ENCODE measurements around the gene SLC6A3.

The SLC6A3 gene

DNA sequence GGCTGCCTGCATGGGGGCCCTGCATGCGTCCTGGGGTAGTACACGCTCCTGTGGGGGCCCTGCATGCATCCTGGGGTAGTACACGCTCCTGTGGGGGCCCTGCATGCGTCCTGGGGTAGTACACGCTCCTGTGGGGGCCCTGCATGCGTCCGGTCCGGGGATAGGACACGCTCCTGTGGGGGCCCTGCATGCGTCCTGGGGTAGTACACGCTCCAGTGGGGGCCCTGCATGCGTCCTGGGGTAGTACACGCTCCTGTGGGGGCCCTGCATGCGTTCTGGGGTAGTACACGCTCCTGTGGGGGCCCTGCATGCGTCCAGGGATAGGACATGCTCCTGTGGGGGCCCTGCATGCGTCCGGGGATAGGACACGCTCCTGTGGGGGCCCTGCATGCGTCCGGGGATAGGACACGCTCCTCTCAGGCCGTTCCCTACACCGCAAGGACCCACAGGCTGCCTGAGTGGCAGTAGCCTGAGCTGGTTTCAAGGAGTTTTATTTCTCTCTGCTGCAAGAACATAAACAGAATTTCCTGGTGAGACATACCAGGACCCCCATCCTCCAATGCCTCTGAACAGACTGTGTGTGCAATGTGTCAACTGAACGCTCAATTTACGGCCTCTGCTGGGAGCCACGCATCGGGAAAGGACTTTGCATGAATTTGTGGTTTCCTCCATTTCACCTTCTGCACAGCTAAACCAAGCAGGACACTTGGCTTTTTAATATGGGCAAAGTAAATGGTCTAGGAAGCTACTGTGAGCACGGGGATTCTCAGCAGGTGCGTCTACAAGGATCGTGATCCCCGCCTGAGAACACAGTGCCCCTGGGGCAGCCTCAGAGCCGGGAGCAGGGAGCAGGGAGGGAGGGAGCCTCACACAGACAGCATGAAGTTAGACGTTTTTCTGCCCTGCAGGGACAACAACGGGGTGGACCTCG lies 51.4 kb downstream of the SLC6A3 start:
- DNase-seq (ENCODE audit: insufficient read length, low spot score) (no peak), FAIRE-seq (no peak)
- no peak for TF ChIP-seq PAX5 (IDR thresholded peaks at IDR 0.05; ENCODE audit: insufficient read depth, low read length, severe bottlenecking)
- TF ChIP-seq POU2F2 (IDR thresholded peaks at IDR 0.05; ENCODE audit: low read depth, low read length), result no peak
- TF ChIP-seq SPI1 (IDR thresholded peaks at IDR 0.05; ENCODE audit: low read depth, low read length), result no peak
- no peak for TF ChIP-seq POLR2A (IDR thresholded peaks at IDR 0.05; ENCODE audit: low read depth, low read length)
- no peak for TF ChIP-seq POLR2AphosphoS5 (IDR thresholded peaks at IDR 0.05; ENCODE audit: low read depth, low read length)
- TF ChIP-seq TAF1 (IDR thresholded peaks at IDR 0.05; ENCODE audit: low read depth, low read length), result no peak

GRCh38 chr5:1392801-1393565 lies 52.3 kb downstream of the SLC6A3 start:
- DNase-seq (ENCODE audit: insufficient read length, low spot score), result no peak
- TF ChIP-seq SPI1 (IDR thresholded peaks at IDR 0.05; ENCODE audit: low read depth, low read length) (no peak), POU2F2 (IDR thresholded peaks at IDR 0.05; ENCODE audit: low read depth, low read length) (no peak), TAF1 (IDR thresholded peaks at IDR 0.05; ENCODE audit: low read depth, low read length) (no peak), PAX5 (IDR thresholded peaks at IDR 0.05; ENCODE audit: insufficient read depth, low read length, severe bottlenecking) (no peak)
- FAIRE-seq, result no peak

GRCh38 chr5:1392261-1392660 lies 53.0 kb downstream of the SLC6A3 start:
- DNase-seq (ENCODE audit: insufficient read length, low spot score) (no peak), FAIRE-seq (no peak)
- no peak for TF ChIP-seq POLR2AphosphoS5 (IDR thresholded peaks at IDR 0.05; ENCODE audit: low read depth, low read length)
- TF ChIP-seq PAX5 (IDR thresholded peaks at IDR 0.05; ENCODE audit: insufficient read depth, low read length, severe bottlenecking), result no peak
- TF ChIP-seq SPI1 (IDR thresholded peaks at IDR 0.05; ENCODE audit: low read depth, low read length), result no peak
- TF ChIP-seq TAF1 (IDR thresholded peaks at IDR 0.05; ENCODE audit: low read depth, low read length), result no peak
- TF ChIP-seq POU2F2 (IDR thresholded peaks at IDR 0.05; ENCODE audit: low read depth, low read length), result no peak
- TF ChIP-seq POLR2A (IDR thresholded peaks at IDR 0.05; ENCODE audit: low read depth, low read length), result no peak

GRCh38 chr5:1391691-1392090 lies 53.5 kb downstream of the SLC6A3 start:
- TF ChIP-seq POU2F2 (IDR thresholded peaks at IDR 0.05; ENCODE audit: low read depth, low read length), result no peak
- TF ChIP-seq TAF1 (IDR thresholded peaks at IDR 0.05; ENCODE audit: low read depth, low read length), result no peak
- TF ChIP-seq POLR2AphosphoS5 (IDR thresholded peaks at IDR 0.05; ENCODE audit: low read depth, low read length), result no peak
- TF ChIP-seq SPI1 (IDR thresholded peaks at IDR 0.05; ENCODE audit: low read depth, low read length), result no peak
- TF ChIP-seq PAX5 (IDR thresholded peaks at IDR 0.05; ENCODE audit: insufficient read depth, low read length, severe bottlenecking), result no peak
- no peak for TF ChIP-seq POLR2A (IDR thresholded peaks at IDR 0.05; ENCODE audit: low read depth, low read length)
- no peak for DNase-seq (ENCODE audit: insufficient read length, low spot score)
- FAIRE-seq, result no peak

DNA sequence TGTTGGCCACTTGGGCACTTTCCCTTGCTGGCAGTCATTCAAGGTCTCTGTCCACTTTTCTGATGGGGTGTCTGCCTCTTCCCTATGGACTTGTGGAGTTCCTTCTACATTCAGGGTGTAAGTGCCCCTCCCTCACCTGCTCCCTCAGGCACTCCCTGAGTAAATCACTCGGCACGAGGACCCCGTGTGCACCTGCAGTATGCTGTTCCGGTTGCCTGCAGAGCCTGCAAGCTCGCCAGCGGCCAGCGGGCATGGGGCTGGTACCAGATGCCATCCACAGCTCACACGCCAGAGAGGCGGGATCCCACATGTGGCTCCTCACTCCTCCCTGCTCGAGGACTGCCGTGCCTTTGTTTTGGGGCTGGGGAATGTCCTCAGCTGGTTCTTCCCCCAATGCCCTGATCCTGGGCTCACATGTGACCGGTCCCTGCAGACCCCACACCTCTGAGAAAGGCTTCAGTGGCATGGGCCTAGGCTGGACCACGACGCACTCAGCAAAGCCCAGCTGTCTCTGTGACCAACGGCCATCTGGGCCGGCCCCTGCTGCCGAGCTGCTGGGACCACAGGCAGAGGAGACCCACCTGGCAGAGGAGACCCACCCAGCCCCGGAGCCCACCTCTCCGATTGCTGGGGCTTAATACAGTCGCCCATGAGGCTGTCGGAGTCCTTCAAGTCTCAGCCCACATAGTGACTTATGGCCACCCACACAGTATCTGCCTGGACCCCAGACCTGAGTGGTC lies 54.2 kb downstream of the SLC6A3 start:
- FAIRE-seq (no peak), DNase-seq (ENCODE audit: insufficient read length, low spot score) (no peak)
- no peak for TF ChIP-seq SPI1 (IDR thresholded peaks at IDR 0.05; ENCODE audit: low read depth, low read length)
- no peak for TF ChIP-seq PAX5 (IDR thresholded peaks at IDR 0.05; ENCODE audit: insufficient read depth, low read length, severe bottlenecking)
- no peak for TF ChIP-seq POLR2AphosphoS5 (IDR thresholded peaks at IDR 0.05; ENCODE audit: low read depth, low read length)
- TF ChIP-seq POLR2A (IDR thresholded peaks at IDR 0.05; ENCODE audit: low read depth, low read length), result no peak
- no peak for TF ChIP-seq TAF1 (IDR thresholded peaks at IDR 0.05; ENCODE audit: low read depth, low read length)
- no peak for TF ChIP-seq POU2F2 (IDR thresholded peaks at IDR 0.05; ENCODE audit: low read depth, low read length)

GRCh38 chr5:1390333-1390732 lies 54.9 kb downstream of the SLC6A3 start:
- FAIRE-seq (no peak), DNase-seq (ENCODE audit: insufficient read length, low spot score) (no peak)
- TF ChIP-seq POLR2A (IDR thresholded peaks at IDR 0.05; ENCODE audit: low read depth, low read length) (no peak), PAX5 (IDR thresholded peaks at IDR 0.05; ENCODE audit: insufficient read depth, low read length, severe bottlenecking) (no peak), TAF1 (IDR thresholded peaks at IDR 0.05; ENCODE audit: low read depth, low read length) (no peak), SPI1 (IDR thresholded peaks at IDR 0.05; ENCODE audit: low read depth, low read length) (no peak), POLR2AphosphoS5 (IDR thresholded peaks at IDR 0.05; ENCODE audit: low read depth, low read length) (no peak), POU2F2 (IDR thresholded peaks at IDR 0.05; ENCODE audit: low read depth, low read length) (no peak)

DNA sequence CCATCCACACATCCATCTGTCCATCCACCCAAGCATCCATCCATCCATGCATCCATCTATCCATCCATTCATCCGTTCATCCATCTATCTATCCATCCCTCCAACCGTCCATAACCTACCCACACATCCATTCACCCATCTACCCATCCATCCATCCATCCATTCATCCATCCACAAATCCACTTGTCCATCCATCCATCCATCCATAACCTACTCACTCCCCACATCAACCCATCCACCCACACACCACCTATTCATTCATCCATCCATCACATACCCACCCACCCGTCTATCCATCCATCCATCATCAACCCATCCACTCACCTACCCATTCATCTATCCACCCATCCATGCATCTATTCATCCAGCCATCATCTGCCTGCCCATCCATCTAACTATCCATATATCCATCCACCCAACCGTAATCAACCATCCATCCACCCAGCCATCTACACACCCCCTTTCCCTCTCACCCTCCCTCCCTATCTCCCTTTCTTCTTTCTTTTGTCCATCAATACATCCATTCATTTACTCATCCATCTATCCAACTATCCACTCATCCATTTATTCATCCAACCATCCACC lies 56.8 kb downstream of the SLC6A3 start:
- DNase-seq (ENCODE audit: insufficient read length, low spot score), result no peak
- TF ChIP-seq SPI1 (IDR thresholded peaks at IDR 0.05; ENCODE audit: low read depth, low read length), result no peak
- TF ChIP-seq POLR2AphosphoS5 (IDR thresholded peaks at IDR 0.05; ENCODE audit: low read depth, low read length), result no peak
- TF ChIP-seq POU2F2 (IDR thresholded peaks at IDR 0.05; ENCODE audit: low read depth, low read length), result no peak
- TF ChIP-seq POLR2A (IDR thresholded peaks at IDR 0.05; ENCODE audit: low read depth, low read length), result no peak
- no peak for TF ChIP-seq PAX5 (IDR thresholded peaks at IDR 0.05; ENCODE audit: insufficient read depth, low read length, severe bottlenecking)
- FAIRE-seq, result no peak

GRCh38 chr5:1387876-1388275 lies 57.4 kb downstream of the SLC6A3 start:
- TF ChIP-seq POLR2A (IDR thresholded peaks at IDR 0.05; ENCODE audit: low read depth, low read length) (no peak), SPI1 (IDR thresholded peaks at IDR 0.05; ENCODE audit: low read depth, low read length) (no peak), POLR2AphosphoS5 (IDR thresholded peaks at IDR 0.05; ENCODE audit: low read depth, low read length) (no peak), POU2F2 (IDR thresholded peaks at IDR 0.05; ENCODE audit: low read depth, low read length) (no peak), TAF1 (IDR thresholded peaks at IDR 0.05; ENCODE audit: low read depth, low read length) (no peak), PAX5 (IDR thresholded peaks at IDR 0.05; ENCODE audit: insufficient read depth, low read length, severe bottlenecking) (no peak)
- FAIRE-seq, result no peak

More at GRCh38 chr5:1387876-1388275, 57.4 kb downstream of the SLC6A3 start:
- DNase-seq (ENCODE audit: insufficient read length, low spot score), result no peak
